NCI-H2227 (cell line): ENCODE results near the gene IFNL4.
A peak's percentile ranks its signal among the peaks of the same experiment; 100 is the strongest.
"Not testable (repeated sequence)": the region's sequence is repeated elsewhere in the genome, so short reads cannot be mapped to it uniquely, and the experiment has no call there.

ENCODE experiments used
- DNase-seq: peaks from one replicate; lab custom pipeline; 2025; ENCODE audit not compliant: unreplicated experiment; lab: John Stamatoyannopoulos, UW

Gene IFNL4

DNA sequence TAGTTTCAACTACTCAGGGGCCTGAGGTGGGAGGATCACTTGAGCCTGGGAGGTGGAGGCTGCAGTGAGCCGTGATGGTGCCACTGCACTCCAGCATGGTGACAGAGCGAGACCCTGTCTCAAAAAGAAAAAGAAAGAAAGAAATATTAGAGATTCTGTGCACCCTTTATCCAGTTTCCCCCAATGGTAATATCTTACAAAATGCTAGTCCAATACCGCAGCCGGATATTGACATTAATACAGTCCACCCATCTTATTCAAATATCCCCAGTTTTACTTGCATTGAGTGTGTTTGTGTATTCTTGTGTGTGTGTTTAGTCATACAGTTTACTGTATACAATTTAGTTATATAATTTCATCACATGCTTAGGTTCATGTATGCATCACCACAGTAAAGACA, 8.6 kb upstream of the IFNL4 start:
- no peak for DNase-seq

DNA sequence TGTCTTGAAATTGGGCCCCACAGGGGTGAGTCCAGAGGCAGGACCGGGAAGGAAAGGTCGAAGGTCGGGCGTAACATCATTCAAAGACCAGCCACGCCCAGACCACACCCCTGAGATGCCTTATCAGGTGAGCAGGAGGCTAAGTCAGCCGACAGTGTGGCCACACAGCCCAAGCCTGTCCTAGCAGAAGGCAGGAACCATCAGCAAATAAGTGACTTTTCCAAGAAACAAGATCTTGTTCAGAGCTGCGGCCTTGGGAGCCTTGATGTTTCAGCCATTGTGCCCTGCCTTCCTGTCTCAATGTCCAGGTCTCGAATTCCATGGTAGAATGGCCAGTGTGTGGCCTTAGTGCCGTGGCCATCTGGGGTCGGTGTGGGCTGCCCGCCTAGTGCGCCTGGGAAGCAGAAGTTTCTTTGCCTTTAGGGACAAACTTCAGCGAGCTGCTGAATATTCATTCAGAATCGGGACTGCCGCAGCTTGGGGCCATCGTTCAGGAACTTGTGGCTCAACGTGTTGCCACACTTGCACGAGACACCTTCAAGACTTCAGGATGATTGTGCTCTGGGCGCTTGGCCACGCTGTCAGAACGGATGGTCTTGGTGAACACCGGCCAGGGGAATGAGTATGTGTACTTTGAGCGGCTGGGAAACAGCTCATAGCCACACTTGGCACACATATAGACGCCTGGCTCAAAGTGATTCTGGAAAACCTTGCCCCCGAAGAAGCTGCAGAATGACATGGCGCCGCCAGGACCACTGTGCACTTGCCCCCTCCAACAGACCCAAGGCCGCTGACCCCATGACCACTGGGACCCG, 6.1 kb upstream of the IFNL4 start:
- DNase-seq, result no peak

DNA sequence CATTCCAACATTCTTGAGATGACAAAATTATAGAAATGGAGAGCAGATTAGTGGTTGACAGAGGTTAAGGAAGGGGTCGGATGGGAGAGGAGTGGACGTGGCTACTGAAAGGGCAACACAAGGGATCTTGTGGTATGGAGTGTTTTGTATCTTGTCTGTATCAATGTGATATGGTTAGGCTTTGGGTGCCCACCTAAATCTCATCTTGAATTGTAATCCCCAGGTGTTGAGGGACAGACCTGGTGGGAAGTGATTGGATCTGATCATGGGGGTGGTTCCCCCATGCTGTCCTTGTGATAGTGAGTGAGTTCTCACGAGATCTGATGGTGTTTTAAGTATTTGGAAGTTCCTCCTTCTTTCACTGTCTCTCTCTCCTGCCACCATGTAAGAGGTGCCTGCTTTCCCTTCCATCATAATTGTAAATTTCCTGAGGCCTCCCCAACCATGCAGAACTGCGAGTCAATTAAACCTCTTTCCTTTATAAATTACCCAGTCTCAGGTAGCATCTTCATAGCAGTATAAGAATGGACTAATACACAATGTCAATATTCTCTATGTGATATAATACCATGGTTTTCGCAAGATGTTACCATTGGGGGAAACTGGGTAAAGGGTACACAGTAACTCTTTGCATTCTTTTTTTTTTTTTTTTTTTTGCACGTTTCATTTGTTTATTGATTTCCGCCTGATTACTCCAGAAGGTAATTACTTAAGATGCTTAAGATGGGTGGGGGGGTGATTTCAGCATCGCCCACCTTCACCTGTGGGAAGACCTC, 4.9 kb upstream of the IFNL4 start:
- DNase-seq, result no peak

GRCh38 chr19:39252458-39252857, 3.8 kb upstream of the IFNL4 start:
- no peak for DNase-seq

- DNase-seq, result no peak
Observed at GRCh38 chr19:39251846-39252245, 3.2 kb upstream of the IFNL4 start.

DNA sequence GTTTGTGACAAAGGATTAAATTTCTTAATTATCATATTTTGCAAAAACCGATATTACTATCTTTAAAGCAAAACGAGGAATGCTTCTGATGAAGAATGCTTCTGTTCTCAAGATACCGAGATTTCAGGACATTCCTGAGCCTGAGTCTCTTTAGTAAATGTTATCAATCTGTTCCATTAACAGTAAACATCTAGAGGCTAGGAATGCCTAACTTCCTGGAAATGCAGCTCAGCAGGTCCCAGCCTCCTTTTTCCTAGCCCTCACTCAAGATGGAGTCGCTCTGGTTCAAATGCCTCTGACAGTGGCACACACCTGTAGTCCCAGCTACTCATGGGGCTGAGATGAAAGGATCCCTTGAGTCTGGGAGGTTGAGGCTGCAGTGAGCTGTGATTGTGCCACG, 2.4 kb upstream of the IFNL4 start:
- DNase-seq, result no peak

DNA sequence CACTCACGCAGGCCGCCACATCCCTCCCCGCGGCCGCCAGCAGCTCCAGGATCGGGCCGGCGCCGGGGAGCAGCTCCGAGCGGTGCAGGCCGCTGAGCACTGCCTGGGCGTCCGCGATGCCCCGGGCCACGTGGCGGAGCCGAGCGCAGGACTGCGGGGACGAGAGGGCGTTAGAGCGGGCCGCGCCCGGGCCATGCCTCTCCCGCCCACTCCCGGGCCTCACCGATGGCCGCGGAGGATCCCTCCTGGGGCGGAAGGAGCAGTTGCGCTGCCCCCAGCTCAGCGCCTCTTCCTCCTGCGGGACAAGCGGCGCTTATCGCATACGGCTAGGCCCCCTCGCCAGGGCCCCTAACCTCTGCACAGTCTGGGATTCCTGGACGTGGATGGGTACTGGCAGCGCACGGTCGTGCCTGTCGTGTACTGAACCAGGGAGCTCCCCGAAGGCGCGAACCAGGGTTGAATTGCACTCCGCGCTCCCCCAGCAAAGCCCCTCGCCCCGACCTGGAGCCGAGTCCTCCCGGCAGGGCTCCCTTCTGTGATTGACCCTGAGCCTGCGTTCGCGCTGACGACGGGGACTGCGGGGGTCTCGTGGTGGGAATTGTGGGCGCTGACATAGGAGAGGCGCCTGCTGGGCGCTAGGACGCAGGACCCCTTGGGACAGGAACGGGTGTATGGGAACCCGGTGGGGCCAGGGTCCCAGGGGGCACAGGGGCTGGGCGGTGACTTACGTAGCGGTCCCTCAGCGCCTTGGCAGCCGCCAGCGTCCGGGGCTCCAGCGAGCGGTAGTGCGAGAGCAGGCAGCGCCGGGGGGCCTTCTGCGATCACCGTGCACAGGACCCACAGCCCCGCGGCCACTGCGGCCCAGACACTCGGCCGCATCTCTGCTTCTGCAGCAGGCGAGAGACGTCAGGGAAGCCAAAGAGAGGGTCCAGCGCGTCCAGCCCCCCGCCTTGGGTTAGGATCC, 673 bp downstream of the IFNL4 start:
- DNase-seq, result no peak

DNA sequence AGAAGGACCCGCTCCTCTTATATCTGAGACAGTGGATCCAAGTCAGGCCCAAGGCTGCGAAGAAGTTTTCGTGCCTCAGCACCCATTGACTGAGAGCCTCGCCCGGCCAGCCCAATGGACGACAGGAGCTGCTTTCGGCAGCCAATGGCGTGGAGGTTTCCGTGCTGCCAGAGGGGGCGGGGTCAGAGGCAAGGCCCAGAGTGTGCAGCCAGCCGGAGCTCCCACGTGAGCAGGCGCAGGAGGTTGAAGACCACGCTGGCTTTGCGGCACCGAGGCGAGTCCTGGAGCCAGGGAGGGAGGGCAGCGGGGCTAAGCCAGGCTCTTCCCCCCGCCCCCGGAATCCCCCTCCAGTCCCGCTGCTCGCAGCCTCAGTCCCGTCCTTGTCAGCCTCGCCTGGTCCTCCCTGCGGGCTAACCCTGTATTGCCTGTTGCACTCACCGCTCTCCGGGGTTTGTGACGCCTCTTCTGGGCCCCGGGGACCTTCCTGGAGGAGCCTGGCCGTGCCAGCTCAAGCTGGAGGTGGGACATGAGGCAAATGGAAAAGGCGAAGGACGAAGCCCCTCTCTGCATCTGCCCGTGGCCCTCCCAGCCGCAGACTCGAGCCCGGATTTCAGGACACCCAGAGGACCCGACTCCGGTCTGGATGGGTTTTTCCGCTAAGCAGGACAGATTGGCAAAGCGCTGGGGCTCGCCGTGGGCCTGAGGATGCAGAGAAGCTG, 1.5 kb downstream of the IFNL4 start:
- no peak for DNase-seq

DNA sequence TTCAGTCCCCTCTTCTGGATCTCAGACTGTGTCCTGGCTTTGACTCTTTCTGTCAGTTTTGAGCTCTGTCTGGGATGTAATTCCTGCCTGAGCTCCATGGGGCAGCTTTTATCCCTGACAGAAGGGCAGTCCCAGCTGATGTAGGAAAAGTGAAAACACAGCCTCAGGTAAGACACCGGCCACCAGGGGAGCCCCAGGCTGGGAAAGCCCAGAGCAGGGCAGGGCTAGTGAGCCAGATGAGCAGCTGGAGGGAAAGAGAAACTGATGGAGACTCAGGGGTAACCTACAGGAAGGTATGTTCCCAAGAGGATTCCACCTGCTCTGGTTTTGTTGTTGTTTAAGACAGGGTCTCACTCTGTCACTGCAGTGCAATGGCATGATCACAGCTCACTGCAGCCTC, 3.5 kb downstream of the IFNL4 start:
- not testable (repeated sequence) for DNase-seq

DNA sequence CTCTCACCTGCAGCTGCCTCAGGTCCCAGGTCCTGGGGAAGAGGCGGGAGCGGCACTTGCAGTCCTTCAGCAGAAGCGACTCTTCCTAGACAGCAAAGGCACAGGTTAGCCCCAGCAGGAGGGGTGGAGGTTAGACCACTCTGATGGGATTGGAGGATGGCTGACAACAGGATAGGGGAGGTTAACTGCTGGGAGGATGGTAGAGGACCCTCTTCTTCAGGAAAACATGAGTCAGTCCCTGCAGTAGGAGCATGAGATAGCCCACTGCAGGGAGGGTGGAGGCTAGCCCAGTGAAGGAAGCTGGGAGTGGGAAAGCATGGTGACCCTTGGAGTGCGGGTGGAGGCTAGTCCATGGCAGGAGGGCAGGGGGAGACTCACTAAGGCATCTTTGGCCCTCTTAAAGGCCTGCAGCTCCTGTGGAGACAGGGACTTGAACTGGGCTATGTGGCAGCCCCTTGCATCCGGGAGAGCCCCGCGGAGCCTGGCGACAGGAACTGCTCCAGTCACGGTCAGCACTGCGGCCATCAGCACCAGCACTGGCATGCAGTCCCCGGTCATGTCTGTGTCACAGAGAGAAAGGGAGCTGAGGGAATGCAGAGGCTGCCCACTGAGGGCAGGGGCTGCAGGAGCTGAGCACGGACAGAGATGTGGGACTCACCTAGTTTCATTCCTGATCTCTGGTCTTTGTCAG, 4.1 kb downstream of the IFNL4 start, which contains the start of gene IFNL3:
TSS of gene IFNL3 (minus strand) at position 597 of the 691 bp plus-strand sequence. CDS start at position 558, 39 bp downstream.
- not testable (repeated sequence) for DNase-seq

DNA sequence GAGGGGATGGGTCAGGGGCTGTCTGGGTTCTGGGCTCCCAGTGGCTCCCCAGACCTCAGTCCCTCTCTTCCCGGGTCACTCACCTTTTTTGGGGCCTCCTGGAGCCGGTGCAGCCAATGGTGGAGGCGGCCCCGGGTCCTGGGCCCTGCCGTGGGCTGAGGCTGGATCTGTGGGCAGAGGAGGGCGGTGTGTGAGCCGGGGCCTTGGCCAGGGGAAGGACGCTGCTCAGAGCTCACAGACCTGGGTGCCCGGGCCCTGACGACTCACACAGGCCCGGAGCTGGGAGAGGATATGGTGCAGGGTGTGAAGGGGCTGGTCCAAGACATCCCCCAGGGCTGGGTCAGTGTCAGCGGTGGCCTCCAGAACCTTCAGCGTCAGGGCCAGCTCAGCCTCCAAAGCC, 4.9 kb downstream of the IFNL4 start:
- not testable (repeated sequence) for DNase-seq

DNA sequence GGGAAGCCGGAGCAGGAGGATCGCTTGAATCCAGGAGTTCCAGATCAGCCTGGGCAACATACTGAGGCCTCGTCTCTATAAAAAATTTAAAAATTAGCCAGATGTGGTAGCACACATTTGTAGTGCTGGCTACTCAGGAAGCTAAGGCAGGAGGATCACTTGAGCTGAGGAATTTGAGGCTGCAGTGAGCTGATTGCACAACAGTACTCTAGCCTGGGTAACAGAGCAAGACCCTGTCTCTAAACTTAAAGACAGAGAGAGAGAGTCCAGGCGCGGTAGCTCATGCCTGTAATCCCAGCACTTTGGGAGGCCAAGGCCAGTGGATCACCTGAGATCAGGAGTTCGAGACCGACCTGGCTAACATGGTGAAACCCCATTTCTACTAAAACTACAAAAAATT, 8.2 kb downstream of the IFNL4 start:
- no peak for DNase-seq

DNA sequence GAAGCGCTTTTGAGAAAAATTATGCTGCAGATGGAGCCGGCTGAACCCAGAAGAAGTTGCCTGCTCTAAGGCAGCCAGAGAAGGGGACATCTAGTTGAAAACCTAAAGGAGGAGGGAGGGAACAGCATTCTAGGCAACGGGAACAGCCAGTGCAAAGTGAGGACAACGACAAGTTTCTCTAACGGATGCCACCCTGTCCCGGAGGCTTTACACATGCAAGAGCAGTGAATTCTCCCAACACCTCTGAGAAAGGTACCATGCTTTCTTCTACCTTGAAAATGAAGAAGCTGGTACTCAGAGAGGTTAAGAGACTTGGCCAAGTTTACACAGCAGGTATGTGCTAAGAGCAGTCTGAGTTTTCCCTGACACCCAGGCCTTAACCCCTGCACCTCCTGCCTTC, 9.7 kb downstream of the IFNL4 start:
- DNase-seq, result no peak

GRCh38 chr19:39238209-39238608, 10.4 kb downstream of the IFNL4 start:
- no peak for DNase-seq

DNA sequence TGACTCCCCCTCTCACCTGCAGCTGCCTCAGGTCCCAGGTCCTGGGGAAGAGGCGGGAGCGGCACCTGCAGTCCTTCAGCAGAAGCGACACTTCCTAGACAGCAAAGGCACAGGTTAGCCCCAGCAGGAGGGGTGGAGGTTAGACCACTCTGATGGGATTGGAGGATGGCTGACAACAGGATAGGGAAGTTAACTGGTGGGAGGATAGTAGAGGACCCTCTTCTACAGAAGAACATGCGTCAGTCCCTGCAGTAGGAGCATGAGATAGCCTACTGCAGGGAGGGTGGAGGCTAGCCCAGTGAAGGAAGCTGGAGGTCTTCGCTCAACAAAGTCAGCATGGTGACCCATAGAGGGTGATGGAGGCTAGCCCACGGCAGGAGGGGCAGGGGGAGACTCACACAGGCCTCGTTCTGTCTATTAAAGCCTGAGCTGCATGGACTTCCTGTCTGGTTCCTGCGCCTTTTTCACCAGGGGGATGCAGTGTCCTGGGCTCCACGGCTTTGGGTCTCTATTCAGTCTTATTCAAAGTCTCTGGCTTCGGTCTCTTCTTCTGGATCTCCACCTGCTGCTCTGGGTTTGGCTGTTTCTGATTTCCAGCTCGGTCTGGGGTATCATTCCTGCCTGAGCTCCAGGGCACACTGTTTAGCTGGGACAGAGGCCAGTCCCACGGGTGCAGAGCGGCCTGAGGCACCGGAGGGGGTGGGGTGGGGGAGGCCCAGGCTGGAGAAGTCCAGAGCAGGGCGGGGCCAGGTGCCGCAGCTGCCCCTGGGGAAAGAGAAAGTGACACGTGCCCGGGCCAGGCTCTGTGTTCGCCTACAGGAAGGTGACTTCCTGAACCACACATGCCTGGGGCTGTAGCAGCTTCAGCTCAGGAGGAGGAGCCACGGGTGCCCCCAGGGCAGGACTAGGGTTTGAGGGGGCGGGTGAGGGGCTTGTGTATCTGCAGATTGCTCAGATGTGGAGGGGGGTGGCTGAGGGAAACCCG, 11.2 kb downstream of the IFNL4 start:
- DNase-seq, result peak; percentile 58

- no peak for DNase-seq
Observed at GRCh38 chr19:39236527-39236926, 12.1 kb downstream of the IFNL4 start.

GRCh38 chr19:39232708-39233107, 15.9 kb downstream of the IFNL4 start:
- no peak for DNase-seq

DNA sequence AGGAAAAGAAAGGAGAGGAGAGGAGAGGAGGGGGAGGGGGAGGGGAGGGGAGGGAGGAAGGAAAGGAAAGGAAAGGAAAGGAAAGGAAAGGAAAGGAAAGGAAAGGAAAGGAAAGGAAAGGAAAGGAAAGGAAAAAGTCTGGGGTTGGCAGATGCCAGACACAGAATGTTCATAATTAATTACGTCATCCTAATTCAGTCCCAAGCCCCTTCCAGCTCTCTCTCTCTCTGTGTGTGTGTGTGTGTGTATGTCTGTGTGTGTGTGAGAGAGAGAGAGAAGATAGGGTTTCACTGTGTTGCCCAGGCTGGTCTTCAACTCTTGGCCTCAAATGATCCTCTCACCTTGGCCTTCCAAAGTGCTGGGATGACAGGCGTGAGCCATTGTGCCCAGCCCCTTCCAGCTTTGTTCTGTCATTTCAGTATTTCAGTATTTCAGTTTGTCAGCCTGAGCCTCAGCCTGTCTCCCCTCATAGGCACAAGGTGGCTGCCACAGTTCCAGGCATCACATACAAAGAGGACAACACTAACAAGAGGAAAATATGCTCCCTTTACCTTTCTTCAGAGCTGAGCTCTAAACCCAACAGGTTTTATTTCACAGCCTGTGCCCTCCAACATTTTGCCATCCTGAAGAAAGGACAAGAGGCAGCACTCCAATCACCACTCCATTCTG, 18.4 kb downstream of the IFNL4 start:
- DNase-seq, result no peak
